Dedifferentiated amniotic fluid mesenchymal stem cell (primary cell): ENCODE data around the gene MRPS2.
"Not testable (repeated sequence)": the region's sequence is repeated elsewhere in the genome, so short reads cannot be mapped to it uniquely, and the experiment has no call there.

Experiments
- DNase-seq: peaks from one replicate; pipeline ENCODE4 v3.0.0-alpha.2; 2016; ENCODE audit errors: extremely low spot score

Gene MRPS2

GRCh38 chr9:135514342-135515082 lies 14.0 kb downstream of the MRPS2 start:
- no peak for DNase-seq

- no peak for DNase-seq
Measured at GRCh38 chr9:135515083-135515951, 14.8 kb downstream of the MRPS2 start.

- no peak for DNase-seq
Measured at GRCh38 chr9:135516132-135516860, 15.8 kb downstream of the MRPS2 start.

GRCh38 chr9:135517407-135517822 lies 16.9 kb downstream of the MRPS2 start:
- no peak for DNase-seq

- no peak for DNase-seq
Measured at GRCh38 chr9:135519179-135519971, 18.9 kb downstream of the MRPS2 start.

- DNase-seq, result no peak
Measured at GRCh38 chr9:135520916-135521607, 20.6 kb downstream of the MRPS2 start, which contains the start of gene LCN1. Gene LCN1, plus strand, starts transcription at chr9:135521440. Its CDS starts 58 bp downstream, at chr9:135521498.

GRCh38 chr9:135521608-135522095 lies 21.2 kb downstream of the MRPS2 start:
- no peak for DNase-seq

GRCh38 chr9:135522137-135522877 lies 21.8 kb downstream of the MRPS2 start:
- no peak for DNase-seq

GRCh38 chr9:135522931-135523330 lies 22.4 kb downstream of the MRPS2 start:
- no peak for DNase-seq

- no peak for DNase-seq
Measured at GRCh38 chr9:135523521-135524129, 23.1 kb downstream of the MRPS2 start.

- no peak for DNase-seq
Measured at GRCh38 chr9:135524130-135524861, 23.8 kb downstream of the MRPS2 start.

GRCh38 chr9:135525241-135526088 lies 25.0 kb downstream of the MRPS2 start:
- DNase-seq, result no peak

- DNase-seq, result no peak
Measured at GRCh38 chr9:135526089-135526729, 25.7 kb downstream of the MRPS2 start.

GRCh38 chr9:135526730-135527571 lies 26.5 kb downstream of the MRPS2 start:
- no peak for DNase-seq

GRCh38 chr9:135528842-135529435 lies 28.5 kb downstream of the MRPS2 start:
- not testable (repeated sequence) for DNase-seq

- DNase-seq, result no peak
Measured at GRCh38 chr9:135530146-135530545, 29.7 kb downstream of the MRPS2 start.
